WTC11 (cell line): ENCODE data around the gene ID3. TPM values are rescaled to one million over a fixed set of nuclear protein-coding genes. Genes with fewer than 3 reads are reported as not detected.

Experiments used
- ATAC-seq: fragments of 200-7000 bp; cut with Tn5 transposase; 2 replicates; pipeline ENCODE4 v1.10.0; 2021; ENCODE audit warnings: mild to moderate bottlenecking, moderate library complexity
- CTCF ChIA-PET: fragments of 300-600 bp; sonication (Branson Sonifier 250); formaldehyde crosslinking; loops from one replicate; lab custom pipeline; 2021; ENCODE audit warnings: antibody characterized with exemption; lab: Charles Lee
- POLR2A ChIA-PET: fragments of 350-600 bp; sonication (Branson Sonifier 250); formaldehyde crosslinking; loops from one replicate; lab custom pipeline; 2021; ENCODE audit warnings: antibody characterized with exemption; lab: Charles Lee
- DNase-seq: peaks from one replicate; pipeline ENCODE4 v3.0.0; 2021; ENCODE audit warnings: low spot score
- H3K27ac Mint-ChIP-seq: 2 replicates; pipeline ENCODE4 v1.8.0; 2021; ENCODE audit warnings: mixed read lengths
- H3K27me3 Mint-ChIP-seq: 2 replicates; pipeline ENCODE4 v1.8.0; 2021; ENCODE audit warnings: low read depth, mild to moderate bottlenecking, moderate library complexity, mixed read lengths
- H3K36me3 Mint-ChIP-seq: 2 replicates; pipeline ENCODE4 v1.8.0; 2021; ENCODE audit warnings: mixed read lengths
- H3K4me1 Mint-ChIP-seq: 2 replicates; pipeline ENCODE4 v1.8.0; 2022; ENCODE audit warnings: mixed read lengths
- H3K4me3 Mint-ChIP-seq: 2 replicates; pipeline ENCODE4 v1.8.0; 2021; ENCODE audit warnings: mild to moderate bottlenecking, moderate library complexity, mixed read lengths
- H3K9me3 Mint-ChIP-seq: 2 replicates; pipeline ENCODE4 v1.8.0; 2021; ENCODE audit warnings: mixed read lengths
- EMX1 ChIP-seq: fragments of 250-450 bp; sonication (Bioruptor Pico); IDR thresholded peaks from 2 replicates; pipeline ENCODE4 v1.8.0; 2021; ENCODE audit warnings: mild to moderate bottlenecking
- JUN ChIP-seq: sonication (generic); formaldehyde crosslinking; IDR thresholded peaks from 2 replicates; pipeline ENCODE4 v1.8.0; 2023; ENCODE audit warnings: mild to moderate bottlenecking, missing genetic modification reagents
- MYBL2 ChIP-seq: sonication (generic); formaldehyde crosslinking; IDR thresholded peaks from 2 replicates; pipeline ENCODE4 v1.8.1; 2023; ENCODE audit warnings: mild to moderate bottlenecking, moderate library complexity, missing genetic modification reagents
- ZNF121 ChIP-seq: sonication (generic); formaldehyde crosslinking; IDR thresholded peaks from 2 replicates; pipeline ENCODE4 v1.8.0; 2023; ENCODE audit warnings: missing genetic modification reagents
- total RNA-seq: library from RNA; stranded (reverse); gene quantifications from 3 replicates; pipeline ENCODE4 v1.2.3, GENCODE V29; 2021
- TF ChIP-seq, protein P1 (sequence below): sonication (generic); formaldehyde crosslinking; IDR thresholded peaks from 2 replicates; pipeline ENCODE4 v1.8.1; 2023; ENCODE audit warnings: mild to moderate bottlenecking, missing genetic modification reagents, borderline replicate concordance
- TF ChIP-seq, protein P2 (sequence below): fragments of 250-450 bp; sonication (Bioruptor Pico); IDR thresholded peaks from 2 replicates; pipeline ENCODE4 v2.1.2; 2022; ENCODE audit warnings: mild to moderate bottlenecking, moderate library complexity
- TF ChIP-seq, protein P3 (sequence below): sonication (generic); formaldehyde crosslinking; conservative IDR thresholded peaks from 2 replicates; pipeline ENCODE4 v1.8.1; 2023; ENCODE audit warnings: mild to moderate bottlenecking, low read depth, missing genetic modification reagents, moderate library complexity

Gene ID3
- total RNA-seq, 1 experiment from 2014 or later, result 168 TPM

DNA sequence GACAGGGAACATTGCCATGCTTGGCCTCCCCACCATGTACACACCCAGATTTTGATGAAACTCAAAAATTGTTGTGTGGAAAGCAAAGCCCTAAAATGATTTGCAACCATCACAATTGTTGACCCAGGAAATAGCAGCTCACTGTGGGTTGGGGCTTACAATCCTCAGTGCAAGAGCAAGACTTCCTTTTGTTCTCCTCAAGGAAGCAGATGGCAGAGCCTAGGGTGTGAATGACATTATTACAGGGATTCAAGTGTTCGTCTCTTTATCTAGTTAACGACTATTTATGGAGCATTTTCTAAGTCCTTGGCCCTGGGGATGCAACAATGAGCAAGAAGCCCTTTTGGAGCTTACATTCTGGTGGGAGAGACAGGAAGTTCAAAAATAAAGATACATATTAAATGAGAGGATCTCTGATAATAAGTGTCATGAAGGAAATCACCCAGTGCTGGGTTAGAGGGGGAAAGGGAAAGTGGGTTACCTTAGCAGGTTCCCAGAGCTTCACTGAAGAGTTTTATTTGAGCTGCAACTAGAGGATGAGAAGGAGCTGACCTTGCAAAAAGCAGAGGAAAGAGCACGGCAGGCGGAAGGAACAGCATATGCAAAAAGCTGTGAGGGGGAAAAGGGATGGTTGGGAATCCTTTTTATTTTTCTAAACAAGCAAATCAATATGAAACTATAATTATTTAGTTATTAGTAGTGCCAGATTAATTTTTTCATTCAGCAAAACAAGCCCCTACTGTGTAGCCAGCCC lies 38.5 kb upstream of the ID3 start:
- H3K9me3 Mint-ChIP-seq, result no peaks in the 10 kb centered on the region
- H3K27me3 Mint-ChIP-seq, result no peaks in the 10 kb centered on the region; the same call in 1 of the 2 replicates
- no peak for TF ChIP-seq JUN (CRISPR knock-in tag)
- 0 out of 2 replicates have a peak, but pooled peaks have one; percentile 45 for TF ChIP-seq MYBL2 (CRISPR knock-in tag)
- POLR2A ChIA-PET, result interaction anchor here (0.7 to 3.7 kb wide), 18 partner anchors 11 to 253 kb away, joined by 3 to 100 read pairs (median 4); partner anchors contain the start of genes ASAP3, E2F2, HNRNPR and ID3
- H3K4me1 Mint-ChIP-seq, result peaks cover 87% of the 10 kb centered on the region
- 0 out of 2 replicates have a peak, but pooled peaks have one; percentile 1 for ATAC-seq
- H3K36me3 Mint-ChIP-seq, result no peaks in the 10 kb centered on the region
- CTCF ChIA-PET, result interaction anchor here (0.9 to 6.2 kb wide), 22 partner anchors 9 to 213 kb away, joined by 3 to 70 read pairs (median 4); partner anchors contain the start of genes ID3 and RPL11
- peak overlapping the region; percentile 10 for H3K4me3 Mint-ChIP-seq
- DNase-seq, result no peak
- H3K27ac Mint-ChIP-seq, result peak overlapping the region; percentile 92

DNA sequence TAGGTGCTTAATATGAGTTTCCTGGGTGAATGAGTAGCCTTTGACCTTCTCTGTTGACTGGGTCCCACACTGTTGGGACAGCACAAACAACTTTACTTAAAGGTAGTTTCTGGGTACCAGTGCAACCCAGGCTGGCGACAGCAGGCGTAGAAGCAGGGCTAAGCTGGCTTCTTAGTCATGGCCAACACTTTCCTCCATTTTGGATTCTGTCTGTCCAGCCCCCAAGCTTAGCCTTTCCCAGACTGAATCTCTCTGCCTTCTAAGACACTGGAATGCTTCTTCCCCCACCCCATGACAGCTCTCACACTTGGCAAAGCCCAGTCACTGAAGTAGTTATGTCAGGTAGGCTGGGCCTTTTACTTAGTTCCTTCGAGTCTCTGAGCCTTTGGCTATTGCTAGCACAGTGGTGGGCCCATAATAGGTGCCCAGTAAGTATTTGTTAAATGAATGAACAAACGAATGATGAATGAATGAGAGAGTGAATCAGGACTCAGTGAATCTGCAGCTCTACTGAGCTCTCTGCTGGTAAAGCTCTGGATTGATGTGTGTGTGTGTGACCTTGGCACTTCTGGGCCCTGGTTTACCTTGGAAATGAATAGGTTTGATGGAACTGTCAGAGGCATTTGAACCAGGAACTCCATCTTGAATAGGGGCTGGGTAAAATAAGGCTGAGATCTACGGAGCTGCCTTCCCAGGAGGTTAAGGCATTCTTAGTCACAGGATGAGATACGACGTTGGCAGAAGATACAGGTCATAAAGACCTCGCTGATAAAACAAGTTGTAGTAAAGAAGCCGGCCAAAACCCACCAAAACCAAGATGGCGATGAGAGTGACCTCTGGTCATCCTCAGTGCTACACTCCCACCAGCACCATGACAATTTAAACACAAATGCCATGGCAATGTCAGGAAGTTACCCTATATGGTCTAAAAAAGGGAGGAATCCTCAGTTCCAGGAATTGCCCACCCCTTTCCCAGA lies 37.4 kb upstream of the ID3 start:
- POLR2A ChIA-PET, result interaction anchor here (1.0 to 3.7 kb wide), 3 partner anchors 40 to 113 kb away, joined by 7 to 100 read pairs (median 8); partner anchors contain the start of genes ASAP3 and ID3
- CTCF ChIA-PET, result interaction anchor here (1.0 to 6.2 kb wide), 7 partner anchors 23 to 42 kb away, joined by 3 to 70 read pairs (median 18); no protein-coding TSS in a partner anchor
- peaks cover 84% of the 10 kb centered on the region for H3K4me1 Mint-ChIP-seq
- DNase-seq, result no peak
- no peaks in the 10 kb centered on the region; the same call in 1 of the 2 replicates for H3K27me3 Mint-ChIP-seq
- peak overlapping the region; percentile 92 for H3K27ac Mint-ChIP-seq
- H3K36me3 Mint-ChIP-seq, result no peaks in the 10 kb centered on the region
- no peak for ATAC-seq
- no peak overlapping the region for H3K4me3 Mint-ChIP-seq
- H3K9me3 Mint-ChIP-seq, result no peaks in the 10 kb centered on the region
- TF ChIP-seq, protein P1, sequence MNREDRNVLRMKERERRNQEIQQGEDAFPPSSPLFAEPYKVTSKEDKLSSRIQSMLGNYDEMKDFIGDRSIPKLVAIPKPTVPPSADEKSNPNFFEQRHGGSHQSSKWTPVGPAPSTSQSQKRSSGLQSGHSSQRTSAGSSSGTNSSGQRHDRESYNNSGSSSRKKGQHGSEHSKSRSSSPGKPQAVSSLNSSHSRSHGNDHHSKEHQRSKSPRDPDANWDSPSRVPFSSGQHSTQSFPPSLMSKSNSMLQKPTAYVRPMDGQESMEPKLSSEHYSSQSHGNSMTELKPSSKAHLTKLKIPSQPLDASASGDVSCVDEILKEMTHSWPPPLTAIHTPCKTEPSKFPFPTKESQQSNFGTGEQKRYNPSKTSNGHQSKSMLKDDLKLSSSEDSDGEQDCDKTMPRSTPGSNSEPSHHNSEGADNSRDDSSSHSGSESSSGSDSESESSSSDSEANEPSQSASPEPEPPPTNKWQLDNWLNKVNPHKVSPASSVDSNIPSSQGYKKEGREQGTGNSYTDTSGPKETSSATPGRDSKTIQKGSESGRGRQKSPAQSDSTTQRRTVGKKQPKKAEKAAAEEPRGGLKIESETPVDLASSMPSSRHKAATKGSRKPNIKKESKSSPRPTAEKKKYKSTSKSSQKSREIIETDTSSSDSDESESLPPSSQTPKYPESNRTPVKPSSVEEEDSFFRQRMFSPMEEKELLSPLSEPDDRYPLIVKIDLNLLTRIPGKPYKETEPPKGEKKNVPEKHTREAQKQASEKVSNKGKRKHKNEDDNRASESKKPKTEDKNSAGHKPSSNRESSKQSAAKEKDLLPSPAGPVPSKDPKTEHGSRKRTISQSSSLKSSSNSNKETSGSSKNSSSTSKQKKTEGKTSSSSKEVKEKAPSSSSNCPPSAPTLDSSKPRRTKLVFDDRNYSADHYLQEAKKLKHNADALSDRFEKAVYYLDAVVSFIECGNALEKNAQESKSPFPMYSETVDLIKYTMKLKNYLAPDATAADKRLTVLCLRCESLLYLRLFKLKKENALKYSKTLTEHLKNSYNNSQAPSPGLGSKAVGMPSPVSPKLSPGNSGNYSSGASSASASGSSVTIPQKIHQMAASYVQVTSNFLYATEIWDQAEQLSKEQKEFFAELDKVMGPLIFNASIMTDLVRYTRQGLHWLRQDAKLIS, result no peak
- no peak for TF ChIP-seq EMX1 (CRISPR knock-in tag)
- TF ChIP-seq, protein P2, sequence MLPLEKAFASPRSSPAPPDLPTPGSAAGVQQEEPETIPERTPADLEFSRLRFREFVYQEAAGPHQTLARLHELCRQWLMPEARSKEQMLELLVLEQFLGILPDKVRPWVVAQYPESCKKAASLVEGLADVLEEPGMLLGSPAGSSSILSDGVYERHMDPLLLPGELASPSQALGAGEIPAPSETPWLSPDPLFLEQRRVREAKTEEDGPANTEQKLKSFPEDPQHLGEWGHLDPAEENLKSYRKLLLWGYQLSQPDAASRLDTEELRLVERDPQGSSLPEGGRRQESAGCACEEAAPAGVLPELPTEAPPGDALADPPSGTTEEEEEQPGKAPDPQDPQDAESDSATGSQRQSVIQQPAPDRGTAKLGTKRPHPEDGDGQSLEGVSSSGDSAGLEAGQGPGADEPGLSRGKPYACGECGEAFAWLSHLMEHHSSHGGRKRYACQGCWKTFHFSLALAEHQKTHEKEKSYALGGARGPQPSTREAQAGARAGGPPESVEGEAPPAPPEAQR (CRISPR knock-in tag), result 0 out of 2 replicates have a peak, but pooled peaks have one; percentile 1
- TF ChIP-seq, all 79 proteins: peak for 1

DNA sequence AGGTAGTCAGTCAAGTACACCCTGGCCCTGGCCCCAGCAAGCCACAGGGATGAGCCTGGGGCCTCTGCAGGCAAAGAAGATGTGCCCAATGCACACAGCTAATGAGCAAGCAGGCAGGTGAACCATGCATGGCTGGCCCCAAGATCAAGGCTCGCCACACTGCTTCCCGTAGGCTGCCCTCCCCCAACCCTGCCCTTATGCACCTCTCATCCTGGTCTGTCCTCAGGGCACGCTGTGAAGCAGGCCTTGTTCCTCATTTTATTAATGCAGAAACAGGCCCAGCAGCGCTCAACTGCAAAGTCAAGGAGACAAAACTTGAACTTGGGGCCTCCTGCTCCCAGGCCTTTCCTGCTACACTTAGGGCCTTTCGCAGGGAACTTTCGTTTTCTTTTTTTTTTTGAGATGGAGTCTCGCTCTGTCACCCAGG lies 35.6 kb upstream of the ID3 start:
- no peaks in the 10 kb centered on the region; the same call in 1 of the 2 replicates for H3K27me3 Mint-ChIP-seq
- no peak for ATAC-seq
- H3K27ac Mint-ChIP-seq, result peak overlapping the region; percentile 75
- H3K4me1 Mint-ChIP-seq, result peaks cover 77% of the 10 kb centered on the region
- POLR2A ChIA-PET, result interaction anchor here (0.6 to 1.9 kb wide), 2 partner anchors 23 to 36 kb away, joined by 4 to 6 read pairs; partner anchors contain the start of gene ID3
- no peak for DNase-seq
- CTCF ChIA-PET, result interaction anchor here (0.6 to 4.5 kb wide), 6 partner anchors 35 to 93 kb away, joined by 3 to 25 read pairs (median 4); no protein-coding TSS in a partner anchor
- H3K9me3 Mint-ChIP-seq, result no peaks in the 10 kb centered on the region
- H3K4me3 Mint-ChIP-seq, result no peak overlapping the region
- TF ChIP-seq ZNF121 (CRISPR knock-in tag), result peak; percentile 82
- TF ChIP-seq, protein P3, sequence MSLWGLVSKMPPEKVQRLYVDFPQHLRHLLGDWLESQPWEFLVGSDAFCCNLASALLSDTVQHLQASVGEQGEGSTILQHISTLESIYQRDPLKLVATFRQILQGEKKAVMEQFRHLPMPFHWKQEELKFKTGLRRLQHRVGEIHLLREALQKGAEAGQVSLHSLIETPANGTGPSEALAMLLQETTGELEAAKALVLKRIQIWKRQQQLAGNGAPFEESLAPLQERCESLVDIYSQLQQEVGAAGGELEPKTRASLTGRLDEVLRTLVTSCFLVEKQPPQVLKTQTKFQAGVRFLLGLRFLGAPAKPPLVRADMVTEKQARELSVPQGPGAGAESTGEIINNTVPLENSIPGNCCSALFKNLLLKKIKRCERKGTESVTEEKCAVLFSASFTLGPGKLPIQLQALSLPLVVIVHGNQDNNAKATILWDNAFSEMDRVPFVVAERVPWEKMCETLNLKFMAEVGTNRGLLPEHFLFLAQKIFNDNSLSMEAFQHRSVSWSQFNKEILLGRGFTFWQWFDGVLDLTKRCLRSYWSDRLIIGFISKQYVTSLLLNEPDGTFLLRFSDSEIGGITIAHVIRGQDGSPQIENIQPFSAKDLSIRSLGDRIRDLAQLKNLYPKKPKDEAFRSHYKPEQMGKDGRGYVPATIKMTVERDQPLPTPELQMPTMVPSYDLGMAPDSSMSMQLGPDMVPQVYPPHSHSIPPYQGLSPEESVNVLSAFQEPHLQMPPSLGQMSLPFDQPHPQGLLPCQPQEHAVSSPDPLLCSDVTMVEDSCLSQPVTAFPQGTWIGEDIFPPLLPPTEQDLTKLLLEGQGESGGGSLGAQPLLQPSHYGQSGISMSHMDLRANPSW (CRISPR knock-in tag), result no peak
- TF ChIP-seq, all 79 proteins: peak for 1
- H3K36me3 Mint-ChIP-seq, result no peaks in the 10 kb centered on the region
